Measurements from ENCODE around the gene KLHL42. TPM values are rescaled to one million over a fixed set of nuclear protein-coding genes. Genes with fewer than 3 reads are reported as not detected.

The KLHL42 gene
- total RNA-seq, 6 donors from 2014 or later = 18.5 to 46.1 (median 22.6) TPM

- H3K27me3 ChIP-seq = no peaks in the 10 kb centered on the region
- TF ChIP-seq POLR2AphosphoS5 (IDR thresholded peaks at IDR 0.05) = no peak
- TF ChIP-seq CTCF (IDR thresholded peaks at IDR 0.05) = no peak
- no peak for TF ChIP-seq EP300 (IDR thresholded peaks at IDR 0.05)
- TF ChIP-seq POLR2A (IDR thresholded peaks at IDR 0.05) = no peak
- no peaks in the 10 kb centered on the region for H3K36me3 ChIP-seq
- H3K27ac ChIP-seq = no peak overlapping the region
- no peak for ATAC-seq (ENCODE audit: low FRiP score in 2 of 2)
- no peaks in the 10 kb centered on the region for H3K9me3 ChIP-seq
- H3K4me1 ChIP-seq = no peaks in the 10 kb centered on the region
- no peak for DNase-seq
- no peak overlapping the region for H3K4me3 ChIP-seq
Observed at GRCh38 chr12:27852117-27852516, 72.1 kb downstream of the KLHL42 start.

Small RNA genes within 50 kb of the gene (small RNA-seq; reads per million reads assigned to genes)
- gene RF00019 (0 reads per million in 4 donors), gene RF02271 (0 reads per million in 4 donors)

Other genes with a start within 250 kb of the KLHL42 start
- gene REP15, start 83.8 kb upstream of the KLHL42 start, total RNA-seq = 1 to 10 TPM; 1.1 to 4.4 (median 3.2) TPM
- 10 to 100 TPM in 5 of 6 donors, 1 to 10 TPM in 1; 9.4 to 36.7 (median 31.2) TPM for gene MRPS35, start 69.4 kb upstream of the KLHL42 start, total RNA-seq
- not detected for gene MANSC4, start within 50 bp of the KLHL42 start, total RNA-seq
- 1 to 10 TPM in 2 of 6 donors, under 1 TPM in 1, not detected in 3; 0.44 to 2.9 (median 2.0) TPM for gene PTHLH, start 192.5 kb downstream of the KLHL42 start, total RNA-seq

Measured in upper lobe of left lung (tissue), 6 donors.